LNCaP clone FGC (cell line): ENCODE data around the gene APBB2.

Experiments used
- DNase-seq: peaks from one replicate; pipeline ENCODE4 v3.0.0-alpha.2; 2011; ENCODE audit warnings: low read depth
- H3K4me3 ChIP-seq: 2 replicates; pipeline ENCODE4 v1.5.1; 2011; ENCODE audit warnings: mild to moderate bottlenecking, low read depth, low read length, control low read depth
- CTCF ChIP-seq: IDR thresholded peaks from 2 replicates; pipeline ENCODE4 v1.5.1; 2012; ENCODE audit warnings: mild to moderate bottlenecking; ENCODE audit not compliant: control insufficient read depth, insufficient read depth; ENCODE audit errors: extremely low read depth

APBB2 gene

GRCh38 chr4:41102414-41103092 lies 111.8 kb downstream of the APBB2 start:
- TF ChIP-seq CTCF, result no peak
- no peak overlapping the region for H3K4me3 ChIP-seq
- no peak for DNase-seq

DNA sequence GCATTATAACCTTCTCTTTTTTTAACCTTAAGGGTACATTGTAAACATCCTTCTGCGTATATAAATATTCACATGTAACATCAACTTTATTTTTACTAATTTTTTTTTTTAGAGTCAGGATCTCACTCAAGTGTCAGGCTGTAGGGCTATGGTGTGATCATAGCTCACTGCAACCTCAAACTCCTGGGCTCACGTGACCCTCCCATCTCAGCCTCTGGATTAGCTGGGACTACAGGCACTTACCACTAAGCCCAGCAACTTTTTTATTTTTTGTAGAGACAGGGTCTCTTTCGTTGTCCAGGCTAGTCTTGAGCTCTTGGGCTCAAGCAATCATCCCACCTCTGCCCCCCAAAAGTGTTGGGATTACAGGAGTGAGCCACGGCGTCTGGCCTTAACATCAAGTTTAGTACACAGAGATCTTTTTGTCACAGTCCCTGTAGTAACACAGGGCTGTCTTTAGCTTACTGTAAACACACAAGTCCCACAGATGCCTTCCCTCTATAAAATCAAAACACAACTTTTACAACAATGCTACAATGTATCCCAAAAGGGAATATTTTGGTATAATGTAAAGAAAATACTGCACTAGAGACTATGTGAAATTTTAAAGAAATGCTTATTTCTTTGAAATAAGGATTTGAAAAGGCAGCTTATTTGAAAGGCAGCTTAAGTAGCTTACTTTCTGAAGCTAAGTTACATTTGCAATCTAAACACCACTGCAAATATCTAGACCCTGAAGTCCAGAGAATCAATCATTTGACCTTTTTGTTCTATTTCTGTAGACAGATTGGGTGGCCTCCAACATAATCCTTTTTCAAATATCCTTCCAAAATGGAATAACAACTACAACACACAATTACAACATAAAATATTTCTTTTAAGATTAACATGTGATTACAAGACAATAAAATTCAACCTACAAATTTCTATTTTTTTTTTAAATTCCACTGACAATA lies 116.0 kb downstream of the APBB2 start:
- no peak for TF ChIP-seq CTCF
- H3K4me3 ChIP-seq, result no peak overlapping the region
- DNase-seq, result no peak

GRCh38 chr4:41095973-41096372 lies 118.4 kb downstream of the APBB2 start:
- no peak for DNase-seq
- TF ChIP-seq CTCF, result no peak
- H3K4me3 ChIP-seq, result no peak overlapping the region

- TF ChIP-seq CTCF, result no peak
- H3K4me3 ChIP-seq, result no peak overlapping the region
- DNase-seq, result no peak
Observed at GRCh38 chr4:41095192-41095872, 119.0 kb downstream of the APBB2 start.

- no peak for DNase-seq
- no peak for TF ChIP-seq CTCF
- H3K4me3 ChIP-seq, result no peak overlapping the region
Observed at GRCh38 chr4:41092128-41092527, 122.2 kb downstream of the APBB2 start.

DNA sequence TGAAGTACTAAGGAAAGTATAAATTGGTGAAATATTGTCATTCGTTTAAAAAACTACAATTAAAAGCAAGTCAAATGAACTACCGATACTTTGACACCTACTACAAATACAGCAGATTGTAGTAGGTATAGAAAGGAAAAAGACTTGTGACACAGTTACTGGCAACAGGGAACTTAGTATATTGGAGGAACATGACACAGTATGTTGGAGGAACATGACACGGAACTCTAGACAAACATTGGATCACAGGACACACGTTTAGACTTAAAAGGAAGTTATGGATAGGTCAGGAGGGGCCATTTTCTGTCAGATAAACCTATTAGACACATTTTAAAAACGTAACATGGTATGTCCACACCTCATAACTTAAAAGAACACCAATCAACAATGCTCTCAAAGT lies 132.5 kb downstream of the APBB2 start:
- H3K4me3 ChIP-seq, result no peak overlapping the region
- DNase-seq, result no peak
- no peak for TF ChIP-seq CTCF
